Measurements from ENCODE around the gene PDE4D. TPM values are rescaled to one million over a fixed set of nuclear protein-coding genes. Genes with fewer than 3 reads are reported as not detected.

The PDE4D gene
- total and polyA plus RNA-seq, 2 donors (not counting 1 experiment from before 2014, with no cell fraction given), result 14.9 to 171 TPM

DNA sequence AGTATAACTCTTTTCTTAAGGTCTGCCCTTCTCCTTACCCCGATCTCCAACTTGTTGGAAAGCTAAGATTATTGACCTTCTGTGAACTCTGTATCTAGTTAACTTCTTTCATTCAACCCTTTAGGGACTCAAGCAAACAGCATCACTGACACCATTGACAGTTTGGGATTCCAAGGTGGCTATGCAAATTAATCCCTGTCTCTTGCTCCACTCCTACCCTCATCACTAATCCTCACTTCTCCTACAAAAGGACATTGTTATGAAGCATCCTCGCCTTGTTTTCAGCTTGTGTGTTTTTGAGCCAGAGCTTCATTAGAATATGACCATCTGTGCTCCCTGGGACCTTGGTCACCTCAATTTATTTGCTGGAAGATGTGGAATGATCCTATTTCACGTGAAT, 337.9 kb downstream of the PDE4D start:
- intact Hi-C loops (cut with micrococcal nuclease), result no loop called here
- H3K27ac ChIP-seq (ENCODE audit: low read length in 2 of 2), result no peak overlapping the region
- no peak overlapping the region for H3K27ac Mint-ChIP-seq
- ChIA-PET CTCF (no interaction called here), POLR2A (no interaction called here)
- H2AFZ ChIP-seq (ENCODE audit: insufficient read depth, low read depth, low read length, poor library complexity, severe bottlenecking), result no peak overlapping the region
- no peak overlapping the region for H3K4me3 ChIP-seq (ENCODE audit: control extremely low read depth in 1 of 5, extremely low read depth in 1 of 5, insufficient read depth in 1 of 5, low read depth in 2 of 5, low read length in 4 of 5)
- peaks cover 14% of the 10 kb centered on the region for H3K4me1 Mint-ChIP-seq
- ATAC-seq (ENCODE audit: low read depth) (no peak), DNase-seq (no peak)
- H3K9ac ChIP-seq (ENCODE audit: low read length), result no peak overlapping the region
- H3K36me3 ChIP-seq (replicated peaks in 1 of 2; ENCODE audit: control extremely low read depth in 1 of 2, control insufficient read depth in 1 of 2, extremely low read depth in 1 of 2, insufficient read depth in 2 of 2, low read length in 1 of 2), result no peaks in the 10 kb centered on the region
- peaks cover 4% of the 10 kb centered on the region in 2 donors for H3K4me1 ChIP-seq (ENCODE audit: control insufficient read depth in 2 of 2, insufficient read depth in 2 of 2, low read length in 2 of 2)
- H3K79me2 ChIP-seq (ENCODE audit: control insufficient read depth, insufficient read depth, low read length), result no peaks in the 10 kb centered on the region
- WGBS (ENCODE audit: insufficient coverage), result 100% methylated on average over 2 of the region's 3 CpGs
- H3K4me3 Mint-ChIP-seq, result no peak overlapping the region
- no peak overlapping the region for H3K4me2 ChIP-seq (replicated peaks; ENCODE audit: low read depth, low read length, poor library complexity, severe bottlenecking)
- no peaks in the 10 kb centered on the region for H3K9me3 ChIP-seq (ENCODE audit: control extremely low read depth in 1 of 3, control insufficient read depth in 2 of 3, insufficient read depth in 1 of 3, low read length in 2 of 3)
- no peaks in the 10 kb centered on the region for H3K27me3 ChIP-seq (replicated peaks in 1 of 4; ENCODE audit: control extremely low read depth in 1 of 4, control insufficient read depth in 3 of 4, insufficient read depth in 4 of 4, low read length in 3 of 4)
- TF ChIP-seq, protein P1, sequence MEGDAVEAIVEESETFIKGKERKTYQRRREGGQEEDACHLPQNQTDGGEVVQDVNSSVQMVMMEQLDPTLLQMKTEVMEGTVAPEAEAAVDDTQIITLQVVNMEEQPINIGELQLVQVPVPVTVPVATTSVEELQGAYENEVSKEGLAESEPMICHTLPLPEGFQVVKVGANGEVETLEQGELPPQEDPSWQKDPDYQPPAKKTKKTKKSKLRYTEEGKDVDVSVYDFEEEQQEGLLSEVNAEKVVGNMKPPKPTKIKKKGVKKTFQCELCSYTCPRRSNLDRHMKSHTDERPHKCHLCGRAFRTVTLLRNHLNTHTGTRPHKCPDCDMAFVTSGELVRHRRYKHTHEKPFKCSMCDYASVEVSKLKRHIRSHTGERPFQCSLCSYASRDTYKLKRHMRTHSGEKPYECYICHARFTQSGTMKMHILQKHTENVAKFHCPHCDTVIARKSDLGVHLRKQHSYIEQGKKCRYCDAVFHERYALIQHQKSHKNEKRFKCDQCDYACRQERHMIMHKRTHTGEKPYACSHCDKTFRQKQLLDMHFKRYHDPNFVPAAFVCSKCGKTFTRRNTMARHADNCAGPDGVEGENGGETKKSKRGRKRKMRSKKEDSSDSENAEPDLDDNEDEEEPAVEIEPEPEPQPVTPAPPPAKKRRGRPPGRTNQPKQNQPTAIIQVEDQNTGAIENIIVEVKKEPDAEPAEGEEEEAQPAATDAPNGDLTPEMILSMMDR (IDR thresholded peaks at IDR 0.05), result no peak
- no peak for TF ChIP-seq EZH2 (IDR thresholded peaks at IDR 0.05; ENCODE audit: borderline replicate concordance, insufficient read depth, low read depth, low read length, poor library complexity, severe bottlenecking)
- H3K27me3 Mint-ChIP-seq, result no peaks in the 10 kb centered on the region
- peaks cover 2% of the 10 kb centered on the region for H3K9me3 Mint-ChIP-seq (ENCODE audit: insufficient read depth)
- no peaks in the 10 kb centered on the region for H4K20me1 ChIP-seq (ENCODE audit: control insufficient read depth, insufficient read depth, low read length, poor library complexity, severe bottlenecking)

DNA sequence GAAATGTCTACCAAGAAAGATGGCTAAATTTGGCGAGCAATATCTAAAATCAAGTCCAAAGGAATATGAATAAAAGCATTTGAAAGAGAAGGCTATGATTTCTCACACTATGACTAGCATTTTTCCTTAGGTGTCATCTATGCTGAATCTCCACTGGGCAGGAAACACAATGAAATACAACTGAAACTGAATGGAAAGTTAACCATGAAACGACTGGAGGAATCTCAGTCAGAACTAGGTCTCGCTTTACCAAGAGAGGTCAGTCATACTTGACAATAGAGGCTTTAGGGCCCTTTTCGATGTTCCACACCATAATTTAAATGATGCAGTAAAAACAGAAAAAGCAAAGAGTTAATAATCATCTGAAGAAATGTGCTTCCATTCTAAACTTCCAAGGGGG, 339.0 kb downstream of the PDE4D start:
- H3K27me3 ChIP-seq (replicated peaks in 1 of 4; ENCODE audit: control extremely low read depth in 1 of 4, control insufficient read depth in 3 of 4, insufficient read depth in 4 of 4, low read length in 3 of 4), result no peaks in the 10 kb centered on the region
- no peak overlapping the region for H3K27ac ChIP-seq (ENCODE audit: low read length in 2 of 2)
- Mint-ChIP-seq H3K9me3 (ENCODE audit: insufficient read depth) (no peaks in the 10 kb centered on the region), H3K27ac (no peak overlapping the region), H3K4me1 (peaks cover 9% of the 10 kb centered on the region), H3K27me3 (no peaks in the 10 kb centered on the region), H3K4me3 (no peak overlapping the region)
- H3K9me3 ChIP-seq (ENCODE audit: control extremely low read depth in 1 of 3, control insufficient read depth in 2 of 3, insufficient read depth in 1 of 3, low read length in 2 of 3), result no peaks in the 10 kb centered on the region
- intact Hi-C loops (cut with micrococcal nuclease), result no loop called here
- CTCF ChIA-PET, result no interaction called here
- no peak for ATAC-seq (ENCODE audit: low read depth)
- DNase-seq, result no peak
- no peaks in the 10 kb centered on the region for H3K4me1 ChIP-seq (ENCODE audit: control insufficient read depth in 2 of 2, insufficient read depth in 2 of 2, low read length in 2 of 2)
- POLR2A ChIA-PET, result no interaction called here
- H3K9ac ChIP-seq (ENCODE audit: low read length), result no peak overlapping the region
- no peak overlapping the region for H3K4me2 ChIP-seq (replicated peaks; ENCODE audit: low read depth, low read length, poor library complexity, severe bottlenecking)
- H3K79me2 ChIP-seq (ENCODE audit: control insufficient read depth, insufficient read depth, low read length), result no peaks in the 10 kb centered on the region
- no peaks in the 10 kb centered on the region for H4K20me1 ChIP-seq (ENCODE audit: control insufficient read depth, insufficient read depth, low read length, poor library complexity, severe bottlenecking)
- WGBS (ENCODE audit: insufficient coverage), result no CpG with 5 or more reads among the region's 4 CpGs
- H3K36me3 ChIP-seq (replicated peaks in 1 of 2; ENCODE audit: control extremely low read depth in 1 of 2, control insufficient read depth in 1 of 2, extremely low read depth in 1 of 2, insufficient read depth in 2 of 2, low read length in 1 of 2), result no peaks in the 10 kb centered on the region
- no peak overlapping the region for H2AFZ ChIP-seq (ENCODE audit: insufficient read depth, low read depth, low read length, poor library complexity, severe bottlenecking)
- H3K4me3 ChIP-seq (ENCODE audit: control extremely low read depth in 1 of 5, extremely low read depth in 1 of 5, insufficient read depth in 1 of 5, low read depth in 2 of 5, low read length in 4 of 5), result no peak overlapping the region
- no peak for TF ChIP-seq EZH2 (IDR thresholded peaks at IDR 0.05; ENCODE audit: borderline replicate concordance, insufficient read depth, low read depth, low read length, poor library complexity, severe bottlenecking)
- TF ChIP-seq, protein P1 (IDR thresholded peaks at IDR 0.05), result no peak
